AG09319 (cell line): ENCODE data around the gene GAS7.

ENCODE experiments used
- DNase-seq: peaks from one replicate; pipeline ENCODE4 v3.0.0-alpha.2; 2010; ENCODE audit warnings: low read depth; ENCODE audit errors: extremely low read depth
- CTCF ChIP-seq: IDR thresholded peaks from 2 replicates; pipeline ENCODE4 v1.5.1; 2011; ENCODE audit warnings: low read depth, mild to moderate bottlenecking, inconsistent platforms, low read length, moderate library complexity

Gene GAS7

DNA sequence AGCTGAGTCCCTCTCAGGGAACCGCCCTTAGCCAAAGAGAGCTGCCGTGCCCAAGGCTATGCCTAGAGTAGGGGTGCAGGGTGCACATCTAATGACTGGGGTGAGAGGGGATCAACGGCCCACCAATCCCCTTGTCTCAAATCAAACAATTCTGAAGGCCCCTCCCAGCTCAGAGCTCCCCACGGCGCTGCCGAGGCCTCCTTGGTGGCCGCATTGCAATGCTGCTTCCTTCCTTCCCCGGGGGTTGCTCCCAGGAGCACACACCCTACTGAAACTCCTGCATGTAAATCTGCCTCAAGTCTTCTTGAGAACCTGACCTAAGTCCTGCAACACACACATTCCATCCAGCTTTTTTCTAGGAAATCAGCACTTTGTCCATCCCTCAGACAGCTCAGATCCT is 212.8 kb downstream of the GAS7 start:
- DNase-seq, result no peak
- TF ChIP-seq CTCF, result no peak

GRCh38 chr17:9984768-9985167 is 213.6 kb downstream of the GAS7 start:
- no peak for TF ChIP-seq CTCF
- DNase-seq, result no peak

- peak; percentile 2; the same call in 1 of the 2 replicates for TF ChIP-seq CTCF
- DNase-seq, result no peak
Observed at GRCh38 chr17:9982159-9982558, 216.2 kb downstream of the GAS7 start.

DNA sequence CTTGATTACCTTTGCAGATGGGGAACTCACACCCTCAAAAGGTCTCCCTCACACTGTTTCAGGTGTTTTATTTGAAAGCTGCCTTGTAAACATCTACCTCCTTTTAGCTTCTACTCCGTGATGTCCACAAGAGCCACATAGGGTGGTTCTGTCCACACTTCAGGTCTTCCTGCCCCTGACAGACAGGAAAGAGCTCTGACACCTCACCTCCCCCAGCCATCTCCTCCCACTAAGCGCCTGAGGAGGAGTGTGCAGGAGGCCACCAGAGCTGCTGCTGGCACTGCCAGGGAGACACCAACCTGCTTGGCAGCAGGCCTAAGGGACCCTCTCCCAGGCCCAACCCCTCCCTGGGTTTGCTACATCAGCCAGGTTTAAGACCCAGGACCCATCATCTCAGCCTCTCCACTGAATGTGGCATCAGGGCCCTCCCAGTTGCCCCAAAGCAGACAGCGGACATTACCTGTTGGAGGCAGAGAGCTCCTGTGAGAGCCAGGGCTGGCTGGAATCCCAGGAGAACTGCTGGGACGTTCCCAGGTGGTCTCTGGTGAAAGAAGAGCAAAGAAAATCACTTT is 217.0 kb downstream of the GAS7 start:
- TF ChIP-seq CTCF, result no peak
- DNase-seq, result no peak

DNA sequence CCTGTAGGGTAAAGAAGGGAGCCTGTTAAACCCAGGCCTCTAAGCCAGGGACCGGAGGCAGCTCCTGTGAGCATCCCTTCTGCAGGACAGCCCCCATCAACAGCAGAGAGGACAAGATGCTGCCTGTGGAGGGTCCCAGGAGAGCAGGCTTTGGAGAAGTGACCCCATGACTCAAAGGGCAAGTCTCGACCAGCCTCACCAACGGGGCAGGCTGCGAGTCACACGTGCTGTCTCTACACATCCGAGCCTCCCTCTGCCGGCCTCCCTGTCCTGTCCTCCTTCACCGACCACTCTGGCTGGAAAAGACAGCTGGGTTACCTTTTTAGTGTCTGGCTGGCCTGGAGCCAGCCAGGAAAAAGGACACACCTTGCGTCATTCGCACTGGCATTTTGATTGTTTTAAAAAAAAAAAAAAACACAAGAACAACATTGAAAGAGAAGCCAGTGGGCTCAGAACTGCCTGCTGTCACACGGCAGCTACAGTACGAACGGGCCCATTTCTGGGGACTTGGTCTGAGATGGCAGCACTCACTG is 218.9 kb downstream of the GAS7 start:
- DNase-seq, result no peak
- TF ChIP-seq CTCF, result no peak

GRCh38 chr17:9977180-9977575 is 221.2 kb downstream of the GAS7 start:
- no peak for TF ChIP-seq CTCF
- DNase-seq, result no peak

- DNase-seq, result no peak
Observed at GRCh38 chr17:9976283-9977179, 221.9 kb downstream of the GAS7 start.

More at GRCh38 chr17:9976283-9977179, 221.9 kb downstream of the GAS7 start:
- TF ChIP-seq CTCF, result no peak
